Activated naive CD4-positive, alpha-beta T cell treated with anti-CD3 and anti-CD28 coated beads, Interleukin-2, amount 50 U/mL, for 72 hours (primary cell): ENCODE results near the gene SGK2. TPM values are rescaled to one million over a fixed set of nuclear protein-coding genes. Genes with fewer than 3 reads are reported as not detected.
A peak's percentile ranks its signal among the peaks of the same experiment; 100 is the strongest.

Experiments used
- ATAC-seq, 2 donors: fragments of 150-1000 bp; cut with Tn5 transposase; 2 replicates each; pipeline ENCODE4 v1.10.0; 2021; ENCODE audit warnings: mild to moderate bottlenecking in 2 of 2, moderate library complexity in 2 of 2
- DNase-seq, 2 donors: peaks; one replicate each; pipeline ENCODE4 v3.0.0; 2021 to 2022; ENCODE audit warnings: low spot score in 2 of 2
- H3K27ac Mint-ChIP-seq, 2 donors: one replicate each; pipeline ENCODE4 v1.8.0; 2022; ENCODE audit warnings: mild to moderate bottlenecking in 2 of 2, mixed read lengths in 2 of 2
- H3K36me3 Mint-ChIP-seq, 2 donors: one replicate each; pipeline ENCODE4 v1.8.0; 2022; ENCODE audit warnings: mixed read lengths in 2 of 2
- H3K9me3 Mint-ChIP-seq, 2 donors: one replicate each; pipeline ENCODE4 v1.8.0; 2022; ENCODE audit warnings: mixed read lengths in 2 of 2
- total RNA-seq, 2 donors: library from RNA; stranded (reverse); gene quantifications; one replicate each; pipeline ENCODE4 v1.2.3, GENCODE V29; 2022

Gene SGK2
- total RNA-seq, 2 donors from 2014 or later = 0.59 to 0.82 TPM

- peak overlapping the region in 1 of 2 donors; percentile 46 for H3K27ac Mint-ChIP-seq
- no peaks in the 10 kb centered on the region for H3K9me3 Mint-ChIP-seq
- peaks cover 0 to 9% of the 10 kb centered on the region in 2 donors for H3K36me3 Mint-ChIP-seq
- ATAC-seq (no peak), DNase-seq (no peak)
Measured at GRCh38 chr20:43631598-43631997, 72.8 kb downstream of the SGK2 start.

Other genes with a start within 250 kb of the SGK2 start
- 100 to 1,000 TPM; 105 to 159 TPM for gene SRSF6, start 101.1 kb upstream of the SGK2 start, total RNA-seq
- gene L3MBTL1, start 51.3 kb upstream of the SGK2 start, total RNA-seq = 10 to 100 TPM in 1 of 2 donors, 1 to 10 TPM in 1; 9.1 to 15.3 TPM
- gene IFT52, start 31.9 kb downstream of the SGK2 start, total RNA-seq = 10 to 100 TPM; 15.4 to 15.5 TPM
- 100 to 1,000 TPM in 1 of 2 donors, 10 to 100 TPM in 1; 82.6 to 140 TPM for gene MYBL2, start 108.1 kb downstream of the SGK2 start, total RNA-seq
- under 1 TPM in 1 of 2 donors, not detected in 1; 0.39 TPM for gene GTSF1L, start 168.0 kb downstream of the SGK2 start, total RNA-seq